GM12872 (cell line): ENCODE results near the gene PSMC6.

Source experiments
- TF ChIP-seq, protein P1 (sequence below): IDR thresholded peaks from 3 replicates; pipeline ENCODE4 v1.5.1; 2011; ENCODE audit warnings: low read depth, mild to moderate bottlenecking, low read length, moderate library complexity; ENCODE audit not compliant: insufficient read depth

Gene PSMC6

DNA sequence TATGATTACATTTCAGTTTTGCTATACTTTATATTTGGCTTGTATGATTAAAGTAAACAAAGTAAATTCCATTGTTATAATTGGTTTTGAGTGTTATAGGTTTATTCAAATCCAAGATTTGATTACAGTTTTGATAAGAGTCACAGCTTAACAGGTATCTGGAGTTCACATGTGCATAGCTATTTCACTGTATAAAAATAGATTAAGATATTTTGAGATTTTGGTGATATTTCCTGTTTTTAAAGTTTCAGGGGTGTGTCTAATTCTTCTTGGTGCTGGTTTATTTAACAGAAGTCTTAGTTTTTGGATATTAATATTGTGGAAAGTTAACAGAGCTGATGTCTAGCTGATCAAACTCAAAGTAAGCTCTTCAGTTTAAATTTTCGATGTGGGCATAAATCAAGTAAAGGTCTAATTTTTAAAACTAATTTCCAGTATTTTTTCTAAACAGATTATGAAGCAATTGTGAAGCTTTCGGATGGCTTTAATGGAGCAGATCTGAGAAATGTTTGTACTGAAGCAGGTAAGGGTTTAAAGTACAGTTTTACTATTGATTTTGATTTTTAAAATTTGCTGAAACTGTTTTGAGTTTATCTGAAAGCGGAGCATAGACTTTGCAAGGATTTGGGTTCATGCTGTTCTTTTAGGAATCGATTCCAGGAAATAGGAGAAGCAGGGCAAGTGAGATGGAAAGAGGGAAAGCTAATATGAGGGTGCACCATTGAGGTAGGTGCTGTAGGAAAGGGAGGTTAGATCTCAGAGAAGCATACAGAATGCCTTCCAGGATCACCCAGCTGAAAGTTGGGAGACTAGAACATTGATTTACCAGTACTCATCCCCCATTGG is 16.7 kb downstream of the PSMC6 start:
- TF ChIP-seq, protein P1, sequence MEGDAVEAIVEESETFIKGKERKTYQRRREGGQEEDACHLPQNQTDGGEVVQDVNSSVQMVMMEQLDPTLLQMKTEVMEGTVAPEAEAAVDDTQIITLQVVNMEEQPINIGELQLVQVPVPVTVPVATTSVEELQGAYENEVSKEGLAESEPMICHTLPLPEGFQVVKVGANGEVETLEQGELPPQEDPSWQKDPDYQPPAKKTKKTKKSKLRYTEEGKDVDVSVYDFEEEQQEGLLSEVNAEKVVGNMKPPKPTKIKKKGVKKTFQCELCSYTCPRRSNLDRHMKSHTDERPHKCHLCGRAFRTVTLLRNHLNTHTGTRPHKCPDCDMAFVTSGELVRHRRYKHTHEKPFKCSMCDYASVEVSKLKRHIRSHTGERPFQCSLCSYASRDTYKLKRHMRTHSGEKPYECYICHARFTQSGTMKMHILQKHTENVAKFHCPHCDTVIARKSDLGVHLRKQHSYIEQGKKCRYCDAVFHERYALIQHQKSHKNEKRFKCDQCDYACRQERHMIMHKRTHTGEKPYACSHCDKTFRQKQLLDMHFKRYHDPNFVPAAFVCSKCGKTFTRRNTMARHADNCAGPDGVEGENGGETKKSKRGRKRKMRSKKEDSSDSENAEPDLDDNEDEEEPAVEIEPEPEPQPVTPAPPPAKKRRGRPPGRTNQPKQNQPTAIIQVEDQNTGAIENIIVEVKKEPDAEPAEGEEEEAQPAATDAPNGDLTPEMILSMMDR, result no peak

DNA sequence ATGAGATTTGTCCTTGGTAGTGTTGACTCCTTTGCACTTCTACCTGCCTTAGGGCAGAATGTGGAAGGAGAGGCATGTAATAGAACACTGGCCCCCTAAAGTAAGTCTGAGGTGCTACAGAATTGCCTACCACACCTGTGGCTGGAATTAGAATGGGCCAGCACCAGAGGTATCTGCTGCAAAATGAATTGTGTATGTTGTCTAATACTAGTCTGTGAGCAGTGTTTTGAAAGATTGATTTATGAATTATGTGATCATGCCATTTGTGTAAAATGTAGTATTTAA is 17.3 kb downstream of the PSMC6 start:
- TF ChIP-seq, protein P1, result no peak

GRCh38 chr14:52729585-52729924 is 22.6 kb downstream of the PSMC6 start:
- TF ChIP-seq, protein P1, result no peak

- TF ChIP-seq, protein P1, result no peak
These were observed 23.1 kb downstream of the PSMC6 start, which contains the start of gene STYX for GRCh38 chr14:52729925-52730708. STYX (plus strand) TSS chr14:52730166; CDS start chr14:52730475, 309 bp downstream.

- TF ChIP-seq, protein P1, result no peak
These were observed 23.7 kb downstream of the PSMC6 start for GRCh38 chr14:52730709-52731111.

DNA sequence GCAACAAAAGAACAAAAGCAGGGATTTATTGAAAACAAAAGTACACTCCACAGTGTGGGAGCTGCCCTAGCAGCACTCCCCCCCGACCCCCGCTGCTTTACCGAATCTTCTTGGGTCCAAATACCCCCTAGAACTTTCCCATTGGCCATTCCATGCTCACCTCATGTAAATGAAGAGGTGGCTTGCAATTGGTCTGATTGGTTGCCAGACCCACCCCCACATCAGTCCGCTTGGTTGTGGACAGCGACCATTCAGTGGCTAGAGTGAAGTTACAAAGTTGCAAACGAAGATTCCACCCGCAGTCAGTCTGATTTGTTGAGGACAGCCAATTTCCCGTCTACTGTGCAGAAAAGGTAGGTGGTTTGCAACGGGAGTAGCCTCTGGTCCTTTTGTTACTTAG is 26.8 kb downstream of the PSMC6 start:
- TF ChIP-seq, protein P1, result no peak

GRCh38 chr14:52735921-52736489 is 29.0 kb downstream of the PSMC6 start:
- TF ChIP-seq, protein P1, result no peak
